Panc1 (cell line): ENCODE data around the gene OR7C1. TPM values are rescaled to one million over a fixed set of nuclear protein-coding genes. Genes with fewer than 3 reads are reported as not detected.
"Not testable (repeated sequence)": the region's sequence is repeated elsewhere in the genome, so short reads cannot be mapped to it uniquely, and the experiment has no call there.

Experiments
- ATAC-seq: fragments of 200-7000 bp; cut with Tn5 transposase; 2 replicates; pipeline ENCODE4 v1.9.1; 2020; ENCODE audit warnings: mild to moderate bottlenecking, moderate library complexity
- BruUV-seq: library from RNA; stranded (reverse); fragments of 400-500 nt; replicated peaks from 2 replicates; lab custom pipeline; 2021; lab: Mats Ljungman, UMichigan
- CTCF ChIA-PET: fragments of 300-600 bp; sonication (Branson Sonifier 250); formaldehyde crosslinking; loops from one replicate; lab custom pipeline; 2022; ENCODE audit warnings: antibody characterized with exemption; lab: Charles Lee
- POLR2A ChIA-PET: fragments of 300-600 bp; sonication (Branson Sonifier 250); formaldehyde crosslinking; loops from one replicate; lab custom pipeline; 2022; ENCODE audit warnings: antibody characterized with exemption; lab: Charles Lee
- DNase-seq: peaks from one replicate; pipeline ENCODE4 v3.0.0-alpha.2; 2010; ENCODE audit warnings: low read depth, low spot score
- H3K27ac ChIP-seq: 2 replicates; pipeline ENCODE4 v1.5.1; 2011; ENCODE audit warnings: mild to moderate bottlenecking, low read length, inconsistent platforms
- H3K27me3 ChIP-seq: fragments of 200-500 bp; sonication (Bioruptor generic); 2 replicates; pipeline ENCODE4 v1.6.0; 2014; ENCODE audit warnings: low read length, inconsistent platforms; ENCODE audit not compliant: control insufficient read depth, insufficient read depth
- H3K36me3 ChIP-seq: fragments of 200-500 bp; sonication (Bioruptor generic); 2 replicates; pipeline ENCODE4 v1.5.1; 2014; ENCODE audit warnings: inconsistent platforms, mild to moderate bottlenecking, low read length, moderate library complexity; ENCODE audit not compliant: control insufficient read depth, insufficient read depth
- H3K4me1 ChIP-seq: 2 replicates; pipeline ENCODE4 v1.5.1; 2011; ENCODE audit warnings: inconsistent platforms, mild to moderate bottlenecking, low read length, moderate library complexity; ENCODE audit not compliant: control insufficient read depth, insufficient read depth
- H3K4me3 ChIP-seq, 2 experiments: 2 replicates each; pipeline ENCODE4 v1.5.1; 2011 to 2012; ENCODE audit warnings: low read depth in 2 of 2, low read length in 2 of 2, mild to moderate bottlenecking in 2 of 2, inconsistent platforms in 1 of 2, moderate library complexity in 1 of 2
- H3K9me3 ChIP-seq: fragments of 200-500 bp; sonication (Bioruptor generic); 2 replicates; pipeline ENCODE4 v1.5.1; 2014; ENCODE audit warnings: low read depth, mild to moderate bottlenecking, inconsistent platforms, low read length, moderate library complexity; ENCODE audit not compliant: control insufficient read depth, insufficient read depth
- POLR2AphosphoS5 ChIP-seq: IDR thresholded peaks from 2 replicates; pipeline ENCODE4 v1.6.1; 2012; ENCODE audit warnings: mild to moderate bottlenecking, low read depth, low read length, moderate library complexity
- SIN3A ChIP-seq: IDR thresholded peaks from 2 replicates; pipeline ENCODE4 v1.6.1; 2012; ENCODE audit warnings: low read depth, mild to moderate bottlenecking, low read length, moderate library complexity, borderline replicate concordance; ENCODE audit not compliant: insufficient read depth
- TCF7L2 ChIP-seq: IDR thresholded peaks from 2 replicates; pipeline ENCODE4 v1.6.1; 2011; ENCODE audit warnings: mild to moderate bottlenecking, low read depth, low read length, inconsistent platforms
- in situ Hi-C: cut with HindIII; loops from 2 replicates; pipeline ENCODE4 v1.10.0; 2016; ENCODE audit warnings: low sequenced_read_pairs, low pct_unique_long_range_greater_than_20kb
- intact Hi-C: fragments of 100-400 bp; cut with micrococcal nuclease; formaldehyde crosslinking; loops from one replicate; pipeline ENCODE4 v1.10.0; 2022; ENCODE audit not compliant: unreplicated experiment
- total RNA-seq: library from RNA; stranded (reverse); gene quantifications from one replicate; pipeline ENCODE4 v1.2.1, GENCODE V29; 2021; ENCODE audit not compliant: unreplicated experiment
- TF ChIP-seq, protein P1 (sequence below), 2 experiments: IDR thresholded peaks; 2 replicates each; pipeline ENCODE4 v1.6.1; 2011 to 2012; ENCODE audit warnings: low read depth in 2 of 2, control low read depth in 1 of 2, low read length in 1 of 2, mild to moderate bottlenecking in 1 of 2, moderate library complexity in 1 of 2; ENCODE audit not compliant: insufficient read depth in 1 of 2
- TF ChIP-seq, protein P2 (sequence below): fragments of 450-650 bp; IDR thresholded peaks from 2 replicates; pipeline ENCODE4 v1.5.1; 2017; ENCODE audit warnings: mild to moderate bottlenecking

The OR7C1 gene
- total RNA-seq, 1 experiment from 2014 or later, result not detected

DNA sequence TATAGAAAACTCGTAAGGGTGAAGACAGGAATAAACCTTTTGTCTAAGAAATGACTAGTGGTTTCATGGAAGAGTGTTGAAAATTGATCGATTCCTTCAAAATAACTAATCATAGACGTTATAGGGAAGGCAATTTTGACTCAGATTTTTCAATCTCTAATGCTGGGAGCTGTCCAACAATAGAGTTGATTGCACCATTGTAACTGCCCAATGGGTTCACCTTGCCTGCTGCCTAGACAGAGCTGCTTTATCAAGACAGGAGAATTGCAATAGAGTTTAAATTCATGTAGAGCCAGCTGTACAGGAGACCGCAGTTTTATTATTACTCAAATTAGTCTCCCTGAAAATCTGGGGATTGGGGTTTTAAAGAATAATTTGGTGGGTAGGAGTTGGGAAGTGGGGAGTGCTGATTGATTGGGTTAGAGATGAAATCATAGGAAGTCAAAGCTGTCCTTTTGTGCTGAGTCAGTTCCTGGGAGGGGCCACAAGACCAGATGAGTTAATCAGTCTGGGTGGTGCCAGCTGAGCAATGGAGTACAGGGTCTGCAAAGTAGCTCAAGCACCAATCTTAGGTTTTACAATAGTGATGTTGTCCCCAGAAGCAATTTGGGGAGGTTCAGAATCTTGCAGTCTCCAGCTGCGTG, 39.8 kb downstream of the OR7C1 start:
- in situ Hi-C loops, result no loop called here
- no peak for TF ChIP-seq TCF7L2
- TF ChIP-seq SIN3A, result no peak
- TF ChIP-seq, protein P1, sequence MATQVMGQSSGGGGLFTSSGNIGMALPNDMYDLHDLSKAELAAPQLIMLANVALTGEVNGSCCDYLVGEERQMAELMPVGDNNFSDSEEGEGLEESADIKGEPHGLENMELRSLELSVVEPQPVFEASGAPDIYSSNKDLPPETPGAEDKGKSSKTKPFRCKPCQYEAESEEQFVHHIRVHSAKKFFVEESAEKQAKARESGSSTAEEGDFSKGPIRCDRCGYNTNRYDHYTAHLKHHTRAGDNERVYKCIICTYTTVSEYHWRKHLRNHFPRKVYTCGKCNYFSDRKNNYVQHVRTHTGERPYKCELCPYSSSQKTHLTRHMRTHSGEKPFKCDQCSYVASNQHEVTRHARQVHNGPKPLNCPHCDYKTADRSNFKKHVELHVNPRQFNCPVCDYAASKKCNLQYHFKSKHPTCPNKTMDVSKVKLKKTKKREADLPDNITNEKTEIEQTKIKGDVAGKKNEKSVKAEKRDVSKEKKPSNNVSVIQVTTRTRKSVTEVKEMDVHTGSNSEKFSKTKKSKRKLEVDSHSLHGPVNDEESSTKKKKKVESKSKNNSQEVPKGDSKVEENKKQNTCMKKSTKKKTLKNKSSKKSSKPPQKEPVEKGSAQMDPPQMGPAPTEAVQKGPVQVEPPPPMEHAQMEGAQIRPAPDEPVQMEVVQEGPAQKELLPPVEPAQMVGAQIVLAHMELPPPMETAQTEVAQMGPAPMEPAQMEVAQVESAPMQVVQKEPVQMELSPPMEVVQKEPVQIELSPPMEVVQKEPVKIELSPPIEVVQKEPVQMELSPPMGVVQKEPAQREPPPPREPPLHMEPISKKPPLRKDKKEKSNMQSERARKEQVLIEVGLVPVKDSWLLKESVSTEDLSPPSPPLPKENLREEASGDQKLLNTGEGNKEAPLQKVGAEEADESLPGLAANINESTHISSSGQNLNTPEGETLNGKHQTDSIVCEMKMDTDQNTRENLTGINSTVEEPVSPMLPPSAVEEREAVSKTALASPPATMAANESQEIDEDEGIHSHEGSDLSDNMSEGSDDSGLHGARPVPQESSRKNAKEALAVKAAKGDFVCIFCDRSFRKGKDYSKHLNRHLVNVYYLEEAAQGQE (IDR thresholded peaks at IDR 0.05; ENCODE audit: insufficient read depth in 1 of 2, low read depth in 2 of 2, low read length in 1 of 2), result 0 out of 4 replicates have a peak, but pooled peaks of 1 of the 2 experiments have one; percentile 25
- TF ChIP-seq, protein P2, sequence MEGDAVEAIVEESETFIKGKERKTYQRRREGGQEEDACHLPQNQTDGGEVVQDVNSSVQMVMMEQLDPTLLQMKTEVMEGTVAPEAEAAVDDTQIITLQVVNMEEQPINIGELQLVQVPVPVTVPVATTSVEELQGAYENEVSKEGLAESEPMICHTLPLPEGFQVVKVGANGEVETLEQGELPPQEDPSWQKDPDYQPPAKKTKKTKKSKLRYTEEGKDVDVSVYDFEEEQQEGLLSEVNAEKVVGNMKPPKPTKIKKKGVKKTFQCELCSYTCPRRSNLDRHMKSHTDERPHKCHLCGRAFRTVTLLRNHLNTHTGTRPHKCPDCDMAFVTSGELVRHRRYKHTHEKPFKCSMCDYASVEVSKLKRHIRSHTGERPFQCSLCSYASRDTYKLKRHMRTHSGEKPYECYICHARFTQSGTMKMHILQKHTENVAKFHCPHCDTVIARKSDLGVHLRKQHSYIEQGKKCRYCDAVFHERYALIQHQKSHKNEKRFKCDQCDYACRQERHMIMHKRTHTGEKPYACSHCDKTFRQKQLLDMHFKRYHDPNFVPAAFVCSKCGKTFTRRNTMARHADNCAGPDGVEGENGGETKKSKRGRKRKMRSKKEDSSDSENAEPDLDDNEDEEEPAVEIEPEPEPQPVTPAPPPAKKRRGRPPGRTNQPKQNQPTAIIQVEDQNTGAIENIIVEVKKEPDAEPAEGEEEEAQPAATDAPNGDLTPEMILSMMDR, result no peak
- no peak for TF ChIP-seq POLR2AphosphoS5
- no peak for ATAC-seq
- intact Hi-C loops, result no loop called here
- CTCF ChIA-PET, result no interaction called here
- H3K4me1 ChIP-seq, result no peaks in the 10 kb centered on the region
- no TSS peak for BruUV-seq
- POLR2A ChIA-PET, result interaction anchor here (0.6 kb wide), 1 partner anchor 15 kb away, joined by 8 read pairs; no protein-coding TSS in a partner anchor
- no peak overlapping the region for H3K27ac ChIP-seq
- H3K27me3 ChIP-seq, result no peaks in the 10 kb centered on the region
- no peak for DNase-seq
- H3K4me3 ChIP-seq, result no peak overlapping the region
- H3K9me3 ChIP-seq, result no peaks in the 10 kb centered on the region
- H3K36me3 ChIP-seq, result no peaks in the 10 kb centered on the region

DNA sequence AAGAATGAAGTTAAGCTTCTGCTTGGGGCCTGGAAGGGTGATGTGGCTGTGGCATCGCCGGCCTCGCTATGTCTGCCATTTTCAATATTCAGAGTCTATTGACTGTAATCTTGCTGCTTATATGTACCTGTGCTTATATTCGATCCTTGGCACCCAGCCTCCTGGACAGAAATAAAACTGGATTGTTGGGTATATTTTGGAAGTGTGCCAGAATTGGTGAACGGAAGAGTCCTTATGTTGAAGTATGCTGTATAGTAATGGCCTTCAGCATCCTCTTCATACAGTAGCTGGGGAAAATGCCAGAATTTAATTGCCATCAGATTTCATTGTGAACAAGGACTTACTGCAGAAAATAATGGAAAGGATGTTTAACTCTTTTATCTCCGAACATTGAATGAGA, 42.7 kb downstream of the OR7C1 start:
- ATAC-seq, BruUV-seq, in situ Hi-C loops, DNase-seq, H3K36me3 ChIP-seq, intact Hi-C loops, H3K27ac ChIP-seq, H3K9me3 ChIP-seq, H3K4me1 ChIP-seq, H3K4me3 ChIP-seq, H3K27me3 ChIP-seq: not testable (repeated sequence)
- ChIA-PET CTCF (interaction anchor here (0.6 kb wide), 1 partner anchor 92 kb away, joined by 4 read pairs; no protein-coding TSS in a partner anchor), POLR2A (interaction anchor here (0.6 kb wide), 1 partner anchor 204 kb away, joined by 5 read pairs; no protein-coding TSS in a partner anchor)

DNA sequence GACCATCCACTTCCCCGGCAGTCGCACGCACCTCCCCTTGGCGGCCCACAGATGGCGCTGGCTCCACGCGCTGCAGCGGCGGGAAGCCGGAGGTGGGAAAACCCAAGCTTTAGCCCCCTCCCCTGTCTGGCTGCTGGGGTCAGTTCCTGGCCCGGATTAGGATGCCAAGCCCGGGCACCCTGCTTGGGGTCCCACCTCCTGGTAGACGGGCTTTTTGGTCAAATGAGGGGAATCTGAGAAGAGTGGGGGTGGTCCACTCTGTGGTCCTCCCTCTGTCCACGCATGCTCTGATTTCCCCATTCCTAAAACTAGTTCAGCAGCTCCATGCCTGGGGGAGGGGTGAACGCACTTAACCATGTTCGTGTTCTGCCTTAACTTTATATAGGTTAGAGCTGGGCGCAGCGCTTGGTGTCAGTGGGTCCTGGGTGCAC, 48.5 kb downstream of the OR7C1 start:
- H3K9me3 ChIP-seq, result no peaks in the 10 kb centered on the region
- POLR2A ChIA-PET, result no interaction called here
- H3K4me1 ChIP-seq, result no peaks in the 10 kb centered on the region
- 0 out of 4 replicates have a peak overlapping the region, but pooled peaks have one; percentile 4 to 6 for H3K4me3 ChIP-seq
- in situ Hi-C loops (no loop called here), intact Hi-C loops (loop anchor here (5.0 kb wide), 1 partner anchor 101 kb away; the partner anchor contains the start of gene OR7A17)
- no peaks in the 10 kb centered on the region for H3K36me3 ChIP-seq
- no peaks in the 10 kb centered on the region for H3K27me3 ChIP-seq
- no TSS peak for BruUV-seq
- DNase-seq (no peak), ATAC-seq (peak; percentile 79)
- CTCF ChIA-PET, result interaction anchor here (0.5 to 0.7 kb wide), 4 partner anchors 62 to 738 kb away, joined by 3 to 11 read pairs (median 3); partner anchors contain the start of gene OR7A10
- TF ChIP-seq, protein P2, result peak; percentile 94
- TF ChIP-seq, protein P1 (IDR thresholded peaks at IDR 0.05; ENCODE audit: insufficient read depth in 1 of 2, low read depth in 2 of 2, low read length in 1 of 2), result no peak
- TF ChIP-seq POLR2AphosphoS5, result no peak
- H3K27ac ChIP-seq, result no peak overlapping the region
